WERI-Rb-1 (cell line): ENCODE measurements around the gene ROCK2.
A peak's percentile ranks its signal among the peaks of the same experiment; 100 is the strongest.

Experiments
- DNase-seq: peaks from one replicate; pipeline ENCODE4 v3.0.0-alpha.2; 2020
- H3K27ac ChIP-seq: fragments of 250-450 bp; sonication (Bioruptor Pico); 2 replicates; pipeline ENCODE4 v1.5.1; 2020; ENCODE audit warnings: mild to moderate bottlenecking, moderate library complexity
- H3K27me3 ChIP-seq: fragments of 250-450 bp; sonication (Bioruptor Pico); 2 replicates; pipeline ENCODE4 v1.5.1; 2021; ENCODE audit warnings: mild to moderate bottlenecking, low read depth, moderate library complexity; ENCODE audit not compliant: insufficient read depth, severe bottlenecking
- H3K36me3 ChIP-seq: fragments of 250-450 bp; sonication (Bioruptor Pico); 2 replicates; pipeline ENCODE4 v1.5.1; 2020; ENCODE audit warnings: mild to moderate bottlenecking, moderate library complexity
- H3K4me3 ChIP-seq: 2 replicates; pipeline ENCODE4 v1.5.1; 2011; ENCODE audit warnings: low read depth, mild to moderate bottlenecking, control low read depth, low read length
- H3K9me3 ChIP-seq: fragments of 250-450 bp; sonication (Bioruptor Pico); 2 replicates; pipeline ENCODE4 v1.5.1; 2021; ENCODE audit warnings: mild to moderate bottlenecking, moderate library complexity; ENCODE audit not compliant: severe bottlenecking
- CTCF ChIP-seq: IDR thresholded peaks from 2 replicates; pipeline ENCODE4 v1.5.1; 2011; ENCODE audit warnings: low read depth, mild to moderate bottlenecking, control low read depth, inconsistent platforms, low read length

The ROCK2 gene

DNA sequence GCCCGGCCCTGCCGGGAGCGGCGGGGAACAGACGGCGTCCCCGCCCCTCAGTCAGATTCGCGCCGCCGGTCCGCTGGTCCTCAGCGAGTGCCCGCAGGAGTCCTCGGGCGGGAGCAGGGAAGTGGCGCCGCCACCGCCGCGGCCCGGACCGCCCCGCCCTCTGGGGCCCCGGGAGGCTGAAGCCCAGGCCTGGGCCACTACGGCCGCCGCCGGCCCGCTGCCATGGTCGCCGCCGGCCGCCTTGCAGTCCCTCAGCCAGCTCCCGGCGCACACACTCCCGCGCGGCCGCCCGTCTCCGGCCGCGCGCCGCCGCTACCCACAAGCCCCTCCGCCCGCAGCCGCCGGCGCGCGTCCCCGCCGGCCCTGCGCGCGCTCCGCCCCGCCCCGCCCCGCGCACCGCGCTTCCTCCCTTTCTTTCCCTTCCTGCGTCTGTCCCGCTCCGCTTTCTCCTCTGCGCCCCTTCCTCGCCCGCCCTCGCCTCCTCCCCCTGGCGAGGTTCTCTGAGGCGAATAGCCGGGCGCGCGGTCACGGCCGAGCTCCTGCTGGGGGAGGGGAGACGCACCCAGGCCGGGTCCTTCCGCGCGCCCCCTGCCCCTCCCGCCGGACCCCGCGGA is at the start of gene ROCK2:
Gene ROCK2, minus strand, starts transcription at position 295 of the 614 bp plus-strand sequence. CDS start 500 bp downstream, outside the sequence.
- Histone ChIP-seq H3K27me3 (no peaks in the 10 kb centered on the region), H3K9me3 (no peaks in the 10 kb centered on the region), H3K36me3 (peaks cover 5% of the 10 kb centered on the region; the same call in 1 of the 2 replicates), H3K27ac (peak within 1 kb of the TSS; percentile 91), H3K4me3 (peak within 1 kb of the TSS; percentile 92)
- peak; percentile 96 for DNase-seq
- TF ChIP-seq CTCF: no peak

DNA sequence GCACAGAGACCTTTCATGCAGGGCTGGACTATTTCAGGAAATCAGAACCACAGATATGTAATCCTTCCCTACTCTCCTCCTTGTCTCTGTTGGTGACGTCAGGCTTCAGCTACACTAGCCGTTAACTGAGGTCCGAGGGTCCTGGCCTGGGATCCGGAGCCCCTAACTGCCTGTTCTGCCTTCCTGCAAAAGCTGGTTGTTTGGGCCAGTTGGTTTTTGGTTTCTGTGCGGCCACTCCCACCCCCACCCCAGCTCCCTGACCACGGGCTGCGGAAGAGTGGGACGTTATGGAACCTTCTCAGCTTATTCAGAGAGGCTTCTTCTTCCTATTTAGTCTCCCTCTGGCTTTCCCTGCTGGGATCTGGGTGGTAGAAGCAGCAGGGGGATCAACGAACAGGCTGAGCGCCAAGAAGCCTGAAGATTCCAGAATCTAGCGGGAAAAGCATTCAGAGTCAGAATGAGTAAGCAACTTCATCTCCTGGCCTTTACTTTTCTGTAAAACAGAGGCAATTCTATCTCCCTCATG is 49.3 kb upstream of the ROCK2 start:
- H3K27ac ChIP-seq: no peak overlapping the region
- TF ChIP-seq CTCF: no peak
- H3K9me3 ChIP-seq: no peaks in the 10 kb centered on the region
- H3K36me3 ChIP-seq: no peaks in the 10 kb centered on the region
- DNase-seq: no peak
- no peak overlapping the region for H3K4me3 ChIP-seq
- no peaks in the 10 kb centered on the region for H3K27me3 ChIP-seq

DNA sequence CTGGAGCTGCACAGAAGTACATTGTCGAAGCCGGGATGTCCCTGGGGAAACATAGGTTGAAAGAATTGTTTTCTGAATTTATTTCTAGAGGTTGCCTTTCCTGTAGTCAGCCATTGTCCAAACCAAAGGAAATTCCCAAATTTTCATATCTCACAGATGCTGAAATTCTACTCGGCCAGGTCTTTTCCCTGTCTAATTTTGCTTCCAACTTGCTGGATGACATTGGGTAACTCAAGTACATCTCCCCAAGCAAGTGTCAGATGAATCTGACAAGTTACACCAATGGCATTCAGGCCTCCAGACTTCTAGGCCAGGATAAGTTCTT is 47.5 kb upstream of the ROCK2 start:
- H3K27ac ChIP-seq: no peak overlapping the region
- H3K4me3 ChIP-seq: no peak overlapping the region
- H3K36me3 ChIP-seq: no peaks in the 10 kb centered on the region
- H3K27me3 ChIP-seq: no peaks in the 10 kb centered on the region
- no peak for DNase-seq
- H3K9me3 ChIP-seq: no peaks in the 10 kb centered on the region
- TF ChIP-seq CTCF: no peak

DNA sequence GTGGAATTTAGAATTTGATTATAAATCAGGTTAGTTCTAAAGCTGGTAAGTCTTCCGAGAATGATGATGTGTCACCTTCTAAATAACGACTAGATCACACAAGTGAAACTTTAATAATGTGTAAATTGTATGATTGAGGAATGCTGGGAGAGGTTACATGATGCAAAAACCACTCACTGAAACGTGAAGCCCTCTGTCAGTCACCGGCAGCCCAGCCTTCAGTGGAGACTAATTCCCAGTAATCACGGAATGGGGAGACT is 45.9 kb upstream of the ROCK2 start:
- DNase-seq: no peak
- no peak for TF ChIP-seq CTCF
- H3K36me3 ChIP-seq: no peaks in the 10 kb centered on the region
- H3K4me3 ChIP-seq: no peak overlapping the region
- no peak overlapping the region for H3K27ac ChIP-seq
- H3K9me3 ChIP-seq: no peaks in the 10 kb centered on the region
- H3K27me3 ChIP-seq: no peaks in the 10 kb centered on the region

DNA sequence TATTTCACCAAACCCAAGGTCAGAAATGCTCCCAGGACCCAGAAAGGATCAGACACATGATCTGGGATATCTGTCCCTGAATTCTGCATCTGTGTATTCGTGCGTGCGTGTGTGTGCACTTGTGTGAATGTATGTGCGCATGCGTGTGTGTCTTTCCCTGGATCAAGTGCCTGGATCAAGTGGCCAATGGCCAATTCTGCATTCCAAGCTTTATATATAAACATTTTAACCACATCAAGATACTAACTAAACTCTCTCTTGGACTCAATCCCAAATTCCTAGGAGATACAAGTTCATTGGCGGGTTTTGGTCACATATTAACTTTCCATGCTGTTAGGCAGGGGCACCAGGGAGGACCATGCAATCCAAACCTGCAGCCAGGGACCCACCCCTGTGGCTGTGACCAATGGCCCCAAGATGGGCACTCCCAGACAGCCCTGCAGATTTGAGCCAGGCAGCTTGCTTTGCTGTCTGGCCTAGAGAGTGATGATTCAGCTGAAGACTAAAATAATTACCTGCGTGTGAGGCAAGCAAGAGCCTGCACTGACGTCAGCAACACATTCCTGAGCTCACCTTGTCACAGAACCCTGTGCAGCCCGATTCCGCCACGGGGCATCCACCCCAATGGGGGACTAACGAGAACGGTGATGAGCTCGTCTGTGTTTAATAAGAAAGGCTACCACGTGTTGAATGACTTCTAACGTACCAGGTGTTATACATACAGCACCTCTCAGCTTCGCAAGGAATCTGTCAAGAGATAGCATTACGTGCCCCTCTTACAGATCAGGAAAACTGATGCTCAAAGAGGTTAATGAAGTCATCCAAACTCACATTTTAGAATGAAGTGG is 45.3 kb upstream of the ROCK2 start:
- Histone ChIP-seq H3K4me3 (no peak overlapping the region), H3K27ac (no peak overlapping the region), H3K36me3 (no peaks in the 10 kb centered on the region), H3K9me3 (no peaks in the 10 kb centered on the region), H3K27me3 (no peaks in the 10 kb centered on the region)
- DNase-seq: no peak
- TF ChIP-seq CTCF: no peak
